Middle frontal gyrus (tissue), 1 donor: ENCODE measurements around the gene SLIT3.

Experiments used
- DNase-seq: peaks from one replicate; pipeline ENCODE4 v3.0.0-alpha.2; 2015; ENCODE audit warnings: low spot score; ENCODE audit errors: extremely low spot score

The SLIT3 gene

GRCh38 chr5:169039592-169039991 is 261.3 kb downstream of the SLIT3 start:
- no peak for DNase-seq

GRCh38 chr5:169037466-169037865 is 263.5 kb downstream of the SLIT3 start:
- no peak for DNase-seq

GRCh38 chr5:169036079-169036805 is 264.7 kb downstream of the SLIT3 start:
- DNase-seq = no peak

GRCh38 chr5:169029661-169030274 is 271.2 kb downstream of the SLIT3 start:
- DNase-seq = no peak

GRCh38 chr5:169029037-169029436 is 271.9 kb downstream of the SLIT3 start:
- no peak for DNase-seq

GRCh38 chr5:169027501-169028061 is 273.4 kb downstream of the SLIT3 start:
- DNase-seq = no peak

GRCh38 chr5:169025491-169025890 is 275.4 kb downstream of the SLIT3 start:
- no peak for DNase-seq

DNA sequence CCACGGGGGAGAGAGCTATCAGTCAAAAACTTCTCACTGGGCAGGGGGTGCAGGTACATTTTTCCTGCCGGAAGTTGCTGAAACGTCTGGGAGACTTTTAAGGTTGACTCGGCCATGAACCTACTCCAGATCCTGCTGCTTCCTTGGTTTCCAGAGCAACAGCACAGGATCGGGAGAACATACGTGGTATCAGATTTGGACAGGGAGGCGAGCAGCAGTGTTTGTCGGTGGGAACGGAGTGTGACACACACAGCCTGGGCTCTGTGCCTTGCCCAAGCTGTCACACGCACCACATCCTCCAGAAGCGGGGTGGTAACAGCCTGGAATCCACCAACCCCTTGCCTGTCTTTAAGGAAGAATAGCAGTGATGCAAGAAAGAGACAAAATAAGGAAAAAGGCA is 276.5 kb downstream of the SLIT3 start:
- DNase-seq = no peak

DNA sequence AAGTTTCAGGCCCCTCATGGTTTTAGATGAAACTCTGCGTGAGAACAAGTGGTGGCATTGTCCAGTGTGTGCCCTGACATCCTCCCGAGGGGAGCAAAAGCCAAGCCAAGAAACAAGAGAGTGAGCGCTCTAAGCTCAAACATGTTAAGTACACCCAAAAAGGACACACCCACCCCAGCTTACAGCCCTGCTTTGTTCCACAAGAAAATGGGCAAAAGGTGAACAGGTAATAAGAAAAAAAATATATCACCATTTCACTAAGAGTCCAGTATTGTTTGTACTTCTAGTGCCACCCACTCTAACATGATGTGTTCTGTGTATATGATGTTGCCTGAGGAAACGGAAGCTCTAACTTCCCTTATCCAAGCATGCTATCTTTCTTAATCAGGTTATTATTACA is 278.2 kb downstream of the SLIT3 start:
- DNase-seq = no peak

DNA sequence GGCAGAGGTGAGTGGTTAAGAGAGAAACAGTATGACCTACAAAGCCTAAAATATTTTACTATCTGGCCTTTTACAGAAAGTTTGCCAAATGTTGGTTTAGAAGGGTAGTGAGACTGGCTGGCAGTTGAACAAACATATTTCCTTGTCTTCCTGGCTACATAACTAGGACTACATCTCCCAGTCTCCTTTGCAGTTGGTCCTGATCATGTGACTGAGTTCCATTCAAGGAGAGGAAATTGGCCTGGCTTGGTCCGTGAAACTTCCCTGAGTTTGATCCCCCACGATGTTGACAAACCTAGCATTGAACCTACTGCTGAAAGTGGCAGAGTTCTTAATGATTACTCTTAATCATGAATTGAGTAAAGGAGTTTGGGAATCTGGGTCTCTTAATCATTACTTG is 280.8 kb downstream of the SLIT3 start:
- DNase-seq = no peak

- DNase-seq = no peak
Measured at GRCh38 chr5:169018925-169019324, 282.0 kb downstream of the SLIT3 start.

DNA sequence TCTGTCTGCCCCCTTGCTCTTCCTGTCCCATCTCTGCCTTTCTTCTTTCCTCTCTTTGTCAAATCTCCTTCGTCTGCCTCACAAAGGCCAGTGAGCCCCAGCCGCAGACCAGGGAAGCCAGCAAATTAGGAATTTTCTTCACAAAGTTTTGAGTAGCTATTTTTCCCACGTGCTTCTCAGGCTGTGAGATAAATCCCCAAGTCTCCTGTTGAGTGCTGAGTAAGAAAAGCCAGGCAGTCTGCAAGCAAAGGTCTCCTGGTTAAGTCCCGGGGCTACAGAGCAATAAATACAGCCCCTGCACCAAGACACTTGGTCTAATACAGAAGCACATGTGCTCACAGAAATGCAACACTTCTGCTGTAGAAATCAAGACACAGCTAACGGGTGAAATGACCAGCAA is 284.9 kb downstream of the SLIT3 start:
- DNase-seq = no peak

- no peak for DNase-seq
Measured at GRCh38 chr5:169013846-169014245, 287.1 kb downstream of the SLIT3 start.

DNA sequence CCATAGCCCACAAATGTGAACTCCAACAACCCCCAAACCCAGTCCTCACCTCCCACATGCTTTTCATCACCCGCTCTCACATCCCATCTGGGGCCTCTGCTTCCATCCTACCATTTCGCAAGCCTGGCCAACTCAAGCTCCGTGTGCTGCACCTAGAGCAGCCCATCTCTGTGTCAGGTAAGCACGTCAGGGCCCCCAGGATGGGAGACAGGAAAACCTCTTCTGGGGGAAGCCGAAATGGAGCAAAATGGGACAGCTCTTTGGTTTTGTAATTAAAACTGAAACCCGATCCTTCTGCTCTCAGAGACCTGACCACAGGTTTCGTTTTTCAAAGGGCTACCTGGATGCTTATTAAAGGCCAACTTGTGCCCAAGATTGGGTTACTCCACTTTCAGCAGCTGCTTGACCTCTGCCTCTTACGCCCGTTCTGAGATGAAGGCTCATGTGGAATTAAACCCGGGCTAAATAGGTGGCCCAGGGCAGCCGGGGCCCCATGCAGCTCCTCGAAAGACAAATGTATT is 287.7 kb downstream of the SLIT3 start:
- DNase-seq = no peak

DNA sequence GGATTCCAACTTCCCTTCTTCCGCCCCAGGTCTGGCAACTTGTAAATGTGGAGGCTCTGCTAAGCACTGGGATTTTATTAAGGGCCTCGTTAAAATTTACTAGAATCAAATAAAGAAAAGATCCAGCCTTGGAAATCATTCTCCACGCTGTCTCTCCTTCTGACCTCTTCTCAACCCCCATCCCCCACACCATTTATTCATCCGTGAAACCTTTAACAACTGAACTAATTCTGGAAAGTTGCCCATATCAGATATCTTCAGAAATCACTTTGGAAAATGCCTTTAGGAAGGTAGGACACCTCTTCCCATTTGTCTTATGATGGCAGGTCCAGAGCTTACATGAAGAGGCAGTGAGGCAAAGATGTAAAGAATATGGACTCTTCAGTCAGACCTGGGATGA is 288.5 kb downstream of the SLIT3 start:
- no peak for DNase-seq

- no peak for DNase-seq
Measured at GRCh38 chr5:169011451-169011850, 289.5 kb downstream of the SLIT3 start.

- no peak for DNase-seq
Measured at GRCh38 chr5:169011009-169011408, 289.9 kb downstream of the SLIT3 start.

- no peak for DNase-seq
Measured at GRCh38 chr5:169009123-169009522, 291.8 kb downstream of the SLIT3 start.

- DNase-seq = no peak
Measured at GRCh38 chr5:169006842-169007790, 293.8 kb downstream of the SLIT3 start.

- no peak for DNase-seq
Measured at GRCh38 chr5:169004551-169004950, 296.4 kb downstream of the SLIT3 start.

DNA sequence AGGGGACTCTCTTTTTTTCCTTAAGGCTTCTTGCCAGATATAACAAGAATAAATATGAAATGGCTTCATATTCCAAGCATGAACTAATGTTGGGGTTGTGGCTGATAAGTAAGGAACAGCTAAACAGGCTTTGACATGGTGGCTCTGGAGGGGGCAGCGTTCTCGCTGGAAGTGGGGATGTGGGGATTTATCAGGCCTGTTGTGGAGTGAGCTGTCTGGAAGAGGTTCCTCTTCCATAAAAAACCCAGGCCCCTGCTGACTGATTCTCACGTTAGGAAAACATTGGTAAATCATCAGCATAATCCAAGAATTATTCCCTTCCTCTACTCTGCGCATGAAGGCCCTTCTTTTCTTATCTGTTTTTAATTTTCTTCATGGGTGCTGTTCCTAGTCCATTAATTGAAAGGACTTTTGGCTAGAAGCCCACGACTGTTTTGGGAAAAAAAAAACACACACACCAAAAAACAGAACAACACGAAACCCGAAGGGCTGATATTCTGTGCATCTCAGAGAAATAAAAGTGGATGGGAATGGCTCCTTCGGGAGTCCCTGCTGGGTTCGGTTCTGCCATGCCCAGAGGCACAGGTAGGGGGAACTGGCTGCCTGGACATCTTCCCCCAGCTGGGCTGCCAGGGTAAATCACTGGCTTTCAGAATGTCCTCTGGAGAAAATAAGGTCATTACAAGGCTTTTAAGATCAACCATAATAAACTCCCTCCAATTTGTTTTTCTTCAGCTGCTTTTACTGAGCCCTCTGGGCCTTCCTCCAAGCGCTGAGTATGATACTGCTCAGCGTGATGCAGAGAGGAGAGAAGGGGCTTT is 297.0 kb downstream of the SLIT3 start:
- no peak for DNase-seq
